Measurements from ENCODE around the gene HSPA1A. TPM values are rescaled to one million over a fixed set of nuclear protein-coding genes. Genes with fewer than 3 reads are reported as not detected.

Gene HSPA1A
- total and polyA plus RNA-seq, 9 of the 15 experiments (the other 6 are each of a cell fraction or from before 2014, with no cell fraction given) = 2.2 to 273 (median 107) TPM

DNA sequence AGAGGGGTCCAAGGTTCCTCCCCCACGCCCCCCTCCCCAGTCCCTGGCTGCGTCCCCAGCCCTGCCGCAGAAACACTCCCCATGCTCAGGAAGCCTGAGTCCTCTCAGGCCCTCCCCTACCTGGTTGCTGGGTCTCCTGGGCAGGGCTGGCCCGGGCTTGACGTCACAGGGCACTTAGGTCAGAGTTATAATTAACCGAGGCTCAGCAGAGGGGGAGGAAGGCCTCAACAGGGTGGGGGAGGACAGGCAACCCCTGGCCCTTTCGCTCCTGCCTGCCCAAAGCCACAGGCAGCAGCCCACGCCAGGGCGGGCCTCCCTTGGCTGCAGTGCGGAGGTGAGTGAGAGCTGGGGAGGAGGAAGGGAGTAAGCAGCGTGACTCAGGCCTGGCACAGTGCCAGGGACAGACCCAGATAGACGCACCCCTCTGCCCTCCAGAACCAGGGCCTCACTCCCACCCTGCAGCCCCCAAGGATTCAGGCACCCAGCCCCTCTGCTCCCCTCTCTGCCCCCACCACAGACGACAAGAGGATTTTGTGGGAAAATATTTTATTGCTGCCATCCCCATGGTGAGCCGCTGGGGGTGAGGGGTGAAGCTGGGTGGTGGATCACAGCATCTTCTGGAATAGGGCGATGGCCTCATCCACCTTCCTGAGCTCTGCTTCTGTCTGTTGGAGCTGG lies 38.2 kb upstream of the HSPA1A start, which contains the start of gene VWA7 (continued):
- TF ChIP-seq, protein P1, sequence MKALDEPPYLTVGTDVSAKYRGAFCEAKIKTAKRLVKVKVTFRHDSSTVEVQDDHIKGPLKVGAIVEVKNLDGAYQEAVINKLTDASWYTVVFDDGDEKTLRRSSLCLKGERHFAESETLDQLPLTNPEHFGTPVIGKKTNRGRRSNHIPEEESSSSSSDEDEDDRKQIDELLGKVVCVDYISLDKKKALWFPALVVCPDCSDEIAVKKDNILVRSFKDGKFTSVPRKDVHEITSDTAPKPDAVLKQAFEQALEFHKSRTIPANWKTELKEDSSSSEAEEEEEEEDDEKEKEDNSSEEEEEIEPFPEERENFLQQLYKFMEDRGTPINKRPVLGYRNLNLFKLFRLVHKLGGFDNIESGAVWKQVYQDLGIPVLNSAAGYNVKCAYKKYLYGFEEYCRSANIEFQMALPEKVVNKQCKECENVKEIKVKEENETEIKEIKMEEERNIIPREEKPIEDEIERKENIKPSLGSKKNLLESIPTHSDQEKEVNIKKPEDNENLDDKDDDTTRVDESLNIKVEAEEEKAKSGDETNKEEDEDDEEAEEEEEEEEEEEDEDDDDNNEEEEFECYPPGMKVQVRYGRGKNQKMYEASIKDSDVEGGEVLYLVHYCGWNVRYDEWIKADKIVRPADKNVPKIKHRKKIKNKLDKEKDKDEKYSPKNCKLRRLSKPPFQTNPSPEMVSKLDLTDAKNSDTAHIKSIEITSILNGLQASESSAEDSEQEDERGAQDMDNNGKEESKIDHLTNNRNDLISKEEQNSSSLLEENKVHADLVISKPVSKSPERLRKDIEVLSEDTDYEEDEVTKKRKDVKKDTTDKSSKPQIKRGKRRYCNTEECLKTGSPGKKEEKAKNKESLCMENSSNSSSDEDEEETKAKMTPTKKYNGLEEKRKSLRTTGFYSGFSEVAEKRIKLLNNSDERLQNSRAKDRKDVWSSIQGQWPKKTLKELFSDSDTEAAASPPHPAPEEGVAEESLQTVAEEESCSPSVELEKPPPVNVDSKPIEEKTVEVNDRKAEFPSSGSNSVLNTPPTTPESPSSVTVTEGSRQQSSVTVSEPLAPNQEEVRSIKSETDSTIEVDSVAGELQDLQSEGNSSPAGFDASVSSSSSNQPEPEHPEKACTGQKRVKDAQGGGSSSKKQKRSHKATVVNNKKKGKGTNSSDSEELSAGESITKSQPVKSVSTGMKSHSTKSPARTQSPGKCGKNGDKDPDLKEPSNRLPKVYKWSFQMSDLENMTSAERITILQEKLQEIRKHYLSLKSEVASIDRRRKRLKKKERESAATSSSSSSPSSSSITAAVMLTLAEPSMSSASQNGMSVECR (CRISPR knock-in tag; IDR thresholded peaks at IDR 0.05) = peak; percentile 89
- TF ChIP-seq FOXP1 (CRISPR knock-in tag; IDR thresholded peaks at IDR 0.05) = 0 out of 2 replicates have a peak, but pooled peaks have one; percentile 89
- TF ChIP-seq CSDE1 (IDR thresholded peaks at IDR 0.05) = no peak
- 0 out of 2 replicates have a peak, but pooled peaks have one; percentile 28 for TF ChIP-seq CGGBP1 (CRISPR knock-in tag; IDR thresholded peaks at IDR 0.05)
- TF ChIP-seq, protein P2, sequence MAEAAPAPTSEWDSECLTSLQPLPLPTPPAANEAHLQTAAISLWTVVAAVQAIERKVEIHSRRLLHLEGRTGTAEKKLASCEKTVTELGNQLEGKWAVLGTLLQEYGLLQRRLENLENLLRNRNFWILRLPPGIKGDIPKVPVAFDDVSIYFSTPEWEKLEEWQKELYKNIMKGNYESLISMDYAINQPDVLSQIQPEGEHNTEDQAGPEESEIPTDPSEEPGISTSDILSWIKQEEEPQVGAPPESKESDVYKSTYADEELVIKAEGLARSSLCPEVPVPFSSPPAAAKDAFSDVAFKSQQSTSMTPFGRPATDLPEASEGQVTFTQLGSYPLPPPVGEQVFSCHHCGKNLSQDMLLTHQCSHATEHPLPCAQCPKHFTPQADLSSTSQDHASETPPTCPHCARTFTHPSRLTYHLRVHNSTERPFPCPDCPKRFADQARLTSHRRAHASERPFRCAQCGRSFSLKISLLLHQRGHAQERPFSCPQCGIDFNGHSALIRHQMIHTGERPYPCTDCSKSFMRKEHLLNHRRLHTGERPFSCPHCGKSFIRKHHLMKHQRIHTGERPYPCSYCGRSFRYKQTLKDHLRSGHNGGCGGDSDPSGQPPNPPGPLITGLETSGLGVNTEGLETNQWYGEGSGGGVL (CRISPR knock-in tag; IDR thresholded peaks at IDR 0.05) = no peak
- TF ChIP-seq EZH2 (IDR thresholded peaks at IDR 0.05; ENCODE audit: borderline replicate concordance, low read depth, low read length) = no peak
- TF ChIP-seq, protein P3, sequence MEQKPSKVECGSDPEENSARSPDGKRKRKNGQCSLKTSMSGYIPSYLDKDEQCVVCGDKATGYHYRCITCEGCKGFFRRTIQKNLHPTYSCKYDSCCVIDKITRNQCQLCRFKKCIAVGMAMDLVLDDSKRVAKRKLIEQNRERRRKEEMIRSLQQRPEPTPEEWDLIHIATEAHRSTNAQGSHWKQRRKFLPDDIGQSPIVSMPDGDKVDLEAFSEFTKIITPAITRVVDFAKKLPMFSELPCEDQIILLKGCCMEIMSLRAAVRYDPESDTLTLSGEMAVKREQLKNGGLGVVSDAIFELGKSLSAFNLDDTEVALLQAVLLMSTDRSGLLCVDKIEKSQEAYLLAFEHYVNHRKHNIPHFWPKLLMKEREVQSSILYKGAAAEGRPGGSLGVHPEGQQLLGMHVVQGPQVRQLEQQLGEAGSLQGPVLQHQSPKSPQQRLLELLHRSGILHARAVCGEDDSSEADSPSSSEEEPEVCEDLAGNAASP (IDR thresholded peaks at IDR 0.05) = no peak
- 0 out of 2 replicates have a peak, but pooled peaks have one; percentile 29 for TF ChIP-seq ZNF24 (IDR thresholded peaks at IDR 0.05)
- TF ChIP-seq, protein P4, sequence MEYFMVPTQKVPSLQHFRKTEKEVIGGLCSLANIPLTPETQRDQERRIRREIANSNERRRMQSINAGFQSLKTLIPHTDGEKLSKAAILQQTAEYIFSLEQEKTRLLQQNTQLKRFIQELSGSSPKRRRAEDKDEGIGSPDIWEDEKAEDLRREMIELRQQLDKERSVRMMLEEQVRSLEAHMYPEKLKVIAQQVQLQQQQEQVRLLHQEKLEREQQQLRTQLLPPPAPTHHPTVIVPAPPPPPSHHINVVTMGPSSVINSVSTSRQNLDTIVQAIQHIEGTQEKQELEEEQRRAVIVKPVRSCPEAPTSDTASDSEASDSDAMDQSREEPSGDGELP (CRISPR knock-in tag; IDR thresholded peaks at IDR 0.05; ENCODE audit: borderline replicate concordance) = peak; percentile 95
- TF ChIP-seq HNRNPUL1 (IDR thresholded peaks at IDR 0.05; ENCODE audit: low read length) = no peak
- peak; percentile 89 for TF ChIP-seq ZNF316 (IDR thresholded peaks at IDR 0.05)
- peak; percentile 71; the same call in 1 of the 2 replicates for TF ChIP-seq DMBX1 (CRISPR knock-in tag; IDR thresholded peaks at IDR 0.05; ENCODE audit: borderline replicate concordance)
- TF ChIP-seq HEY1 (CRISPR knock-in tag; IDR thresholded peaks at IDR 0.05; ENCODE audit: borderline replicate concordance) = no peak; the same call in 1 of the 2 replicates
- TF ChIP-seq ZNF511 (CRISPR knock-in tag; IDR thresholded peaks at IDR 0.05) = peak; percentile 93
- TF ChIP-seq HDGF (IDR thresholded peaks at IDR 0.05) = no peak; the same call in 1 of the 2 replicates
- peak; percentile 72 for TF ChIP-seq TCF3 (CRISPR knock-in tag; IDR thresholded peaks at IDR 0.05)
- TF ChIP-seq EHMT2 (IDR thresholded peaks at IDR 0.05) = no peak
- 0 out of 2 replicates have a peak, but pooled peaks have one; percentile 32 for TF ChIP-seq FOXM1 (IDR thresholded peaks at IDR 0.05; ENCODE audit: low read depth)
- peak; percentile 73; the same call in 1 of the 2 replicates for TF ChIP-seq FOXM1 (CRISPR knock-in tag; IDR thresholded peaks at IDR 0.05; ENCODE audit: low read depth)
